Stimulated activated CD4-positive, alpha-beta T cell treated with anti-CD3 and anti-CD28 coated beads, Interleukin-1b, Interleukin-23, amount 100 ng/mL, for 1 hour (primary cell): Measurements from ENCODE around the gene BSG.
"Not testable (repeated sequence)": the region's sequence is repeated elsewhere in the genome, so short reads cannot be mapped to it uniquely, and the experiment has no call there.

Source experiments
- DNase-seq, 2 donors: peaks; one replicate each; pipeline ENCODE4 v3.0.0-alpha.2; 2020; ENCODE audit warnings: low read depth in 2 of 2

The BSG gene

DNA sequence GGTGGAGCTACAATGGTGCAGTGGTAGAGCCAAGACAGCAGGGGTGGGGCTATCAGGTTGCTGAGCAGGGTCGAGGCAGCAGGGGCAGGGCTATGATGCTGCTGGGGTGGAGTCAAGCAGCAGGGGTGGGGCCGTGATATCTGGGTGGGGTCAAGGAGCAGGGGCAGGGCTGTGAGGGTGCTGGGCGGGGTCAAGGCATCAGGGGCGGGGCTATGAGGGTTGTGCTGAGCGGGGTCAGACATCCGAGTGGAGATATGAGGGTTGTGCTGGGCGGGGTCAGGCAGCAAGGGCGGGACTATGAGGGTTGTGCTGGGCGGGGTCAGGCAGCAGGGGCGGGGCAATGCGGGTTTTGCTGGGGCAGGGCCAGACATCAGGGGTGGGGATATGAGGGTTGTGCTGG lies 32.0 kb downstream of the BSG start:
- DNase-seq: no peak

DNA sequence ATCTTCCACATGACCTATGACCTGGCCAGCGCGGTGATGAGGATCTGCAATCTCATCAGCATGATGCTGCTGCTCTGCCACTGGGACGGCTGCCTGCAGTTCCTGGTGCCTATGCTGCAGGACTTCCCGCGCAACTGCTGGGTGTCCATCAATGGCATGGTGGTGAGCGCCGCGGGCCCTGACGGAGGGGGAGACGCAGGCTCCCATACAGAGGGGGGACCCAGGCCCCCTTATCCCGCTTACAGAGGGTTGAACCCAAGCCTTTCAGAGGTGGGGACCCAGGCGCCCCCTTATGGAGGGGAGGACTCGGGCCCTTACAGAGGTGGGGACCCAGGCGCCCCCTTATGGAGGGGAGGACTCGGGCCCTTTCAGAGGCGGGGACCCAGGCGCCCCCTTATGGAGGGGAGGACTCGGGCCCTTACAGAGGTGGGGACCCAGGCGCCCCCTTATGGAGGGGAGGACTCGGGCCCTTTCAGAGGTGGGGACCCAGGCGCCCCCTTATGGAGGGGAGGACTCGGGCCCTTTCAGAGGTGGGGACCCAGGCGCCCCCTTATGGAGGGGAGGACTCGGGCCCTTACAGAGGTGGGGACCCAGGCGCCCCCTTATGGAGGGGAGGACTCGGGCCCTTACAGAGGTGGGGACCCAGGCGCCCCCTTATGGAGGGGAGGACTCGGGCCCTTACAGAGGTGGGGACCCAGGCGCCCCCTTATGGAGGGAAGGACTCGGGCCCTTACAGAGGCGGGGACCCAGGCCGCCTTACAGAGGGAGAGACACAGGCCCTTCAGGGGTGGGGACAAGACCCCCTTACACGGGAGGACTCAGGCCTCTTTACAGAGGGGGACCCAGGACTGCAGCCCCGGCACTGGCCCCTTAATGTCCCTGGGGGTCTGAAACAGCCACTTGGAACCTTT lies 32.9 kb downstream of the BSG start:
- DNase-seq: not testable (repeated sequence)

GRCh38 chr19:607301-608154 lies 35.1 kb downstream of the BSG start:
- no peak for DNase-seq

GRCh38 chr19:608155-609003 lies 36.0 kb downstream of the BSG start:
- DNase-seq: no peak

DNA sequence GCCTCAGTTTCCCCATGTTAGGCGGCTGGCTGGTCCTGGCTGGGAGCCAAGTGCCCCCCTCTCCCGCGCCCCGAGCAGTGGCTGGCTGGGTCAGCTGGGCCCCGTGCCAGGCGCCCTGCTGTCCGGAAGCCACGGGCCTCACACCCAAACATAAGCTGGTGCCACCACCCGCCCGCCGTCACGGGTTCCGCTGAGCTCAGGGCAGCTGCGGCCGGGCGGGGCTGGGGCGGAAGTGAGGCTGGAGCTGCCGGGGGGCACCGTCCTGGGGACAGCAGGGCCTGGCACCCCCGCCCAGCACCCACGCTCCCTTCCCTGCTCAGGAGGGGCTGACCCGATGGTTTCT lies 36.6 kb downstream of the BSG start:
- DNase-seq: no peak

GRCh38 chr19:610071-610800 lies 37.8 kb downstream of the BSG start:
- no peak for DNase-seq

DNA sequence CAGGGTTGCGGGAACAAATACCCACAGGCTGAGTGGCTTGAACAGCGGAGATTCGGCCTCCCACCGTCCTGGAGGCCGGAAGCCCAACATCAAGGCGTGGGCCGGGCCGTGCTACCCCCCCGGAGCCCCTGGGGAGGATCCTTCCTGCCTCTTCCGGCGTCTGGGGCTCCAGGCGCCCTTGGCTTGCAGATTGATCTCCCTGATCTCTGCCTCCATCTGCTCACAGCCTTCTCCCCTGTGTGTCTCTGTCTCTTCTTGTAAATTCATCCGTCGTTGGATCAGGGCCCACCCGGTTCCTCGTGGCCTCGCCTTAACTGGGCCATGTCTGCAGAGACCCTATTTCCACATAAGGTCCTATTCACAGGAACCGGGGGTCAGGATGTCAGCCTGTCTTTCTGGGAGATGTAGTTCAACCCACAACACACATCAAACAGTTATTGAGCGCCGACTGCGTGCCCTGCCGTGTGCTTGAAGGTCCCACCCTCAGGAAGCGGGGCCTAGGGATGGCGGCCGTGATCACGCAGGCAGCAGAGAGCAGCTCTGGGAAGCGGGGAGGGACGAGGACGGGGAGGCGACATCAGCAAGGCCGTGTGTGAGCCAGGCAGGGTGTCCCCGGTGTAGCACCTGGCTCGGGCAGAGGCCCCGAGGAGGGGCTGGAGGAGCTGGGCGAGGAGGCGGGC lies 38.5 kb downstream of the BSG start:
- DNase-seq: no peak

DNA sequence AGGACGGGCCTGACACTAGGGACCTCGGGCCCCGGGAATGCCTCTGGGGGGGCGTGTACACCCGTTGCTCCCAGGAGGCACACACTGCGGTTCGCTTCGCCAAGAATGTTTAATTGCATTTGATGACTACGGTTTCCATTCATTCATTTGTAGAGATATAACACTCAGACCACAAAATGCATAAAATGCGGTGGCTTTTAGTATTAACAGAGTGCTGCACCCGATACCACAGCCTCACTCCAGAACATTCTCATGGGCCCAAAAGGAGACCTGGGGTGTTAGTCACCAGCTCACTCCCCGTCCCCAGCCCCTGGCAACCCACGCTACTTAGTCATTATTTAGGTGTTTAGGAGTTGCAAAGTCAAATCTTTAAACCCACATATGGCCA lies 39.1 kb downstream of the BSG start:
- DNase-seq: peak in 1 of 2 donors; percentile 30

GRCh38 chr19:612941-613340 lies 40.5 kb downstream of the BSG start:
- no peak for DNase-seq

GRCh38 chr19:613732-614567 lies 41.6 kb downstream of the BSG start:
- no peak for DNase-seq

DNA sequence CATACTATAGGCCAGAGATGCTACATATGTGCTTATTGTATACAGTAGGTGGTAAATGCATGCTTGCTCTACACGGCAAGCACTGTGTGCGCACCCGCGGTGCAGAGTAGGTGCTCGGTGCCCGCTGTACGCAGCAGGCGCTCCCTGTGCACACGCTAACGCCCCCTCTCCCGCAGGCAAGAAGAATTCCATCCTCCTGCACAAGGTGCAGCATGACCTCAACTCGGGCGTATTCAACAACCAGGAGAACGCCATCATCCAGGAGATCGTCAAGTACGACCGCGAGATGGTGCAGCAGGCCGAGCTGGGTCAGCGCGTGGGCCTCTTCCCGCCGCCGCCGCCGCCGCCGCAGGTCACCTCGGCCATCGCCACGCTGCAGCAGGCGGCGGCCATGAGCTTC lies 43.2 kb downstream of the BSG start:
- no peak for DNase-seq

GRCh38 chr19:616062-616700 lies 43.8 kb downstream of the BSG start:
- DNase-seq: no peak

DNA sequence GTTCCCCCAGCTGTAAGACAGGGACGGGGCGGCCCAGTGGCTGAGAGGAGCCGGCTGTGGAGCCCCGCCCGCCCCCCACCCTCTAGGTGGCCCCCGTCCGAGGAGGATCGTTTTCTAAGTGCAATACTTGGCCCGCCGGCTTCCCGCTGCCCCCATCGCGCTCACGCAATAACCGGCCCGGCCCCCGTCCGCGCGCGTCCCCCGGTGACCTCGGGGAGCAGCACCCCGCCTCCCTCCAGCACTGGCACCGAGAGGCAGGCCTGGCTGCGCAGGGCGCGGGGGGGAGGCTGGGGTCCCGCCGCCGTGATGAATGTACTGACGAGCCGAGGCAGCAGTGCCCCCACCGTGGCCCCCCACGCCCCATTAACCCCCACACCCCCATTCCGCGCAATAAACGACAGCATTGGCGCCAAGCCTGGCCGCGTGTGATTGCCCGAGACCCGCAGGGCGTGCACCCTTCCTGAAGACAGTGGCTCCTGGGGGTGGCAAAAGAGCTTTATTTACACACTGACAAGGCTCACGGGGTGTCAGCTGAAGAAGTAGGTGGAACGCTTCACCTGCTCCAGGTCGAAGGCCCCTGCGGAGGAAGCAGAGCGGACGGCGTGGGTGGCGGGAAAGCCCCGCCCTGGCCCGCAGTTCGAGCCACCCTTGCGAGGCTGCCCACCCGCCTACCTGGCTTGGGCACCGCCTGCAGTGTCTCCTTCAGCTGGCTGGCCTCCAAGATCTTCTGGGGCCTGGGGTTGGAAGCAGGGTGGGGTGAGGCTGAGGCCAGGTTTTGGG lies 44.5 kb downstream of the BSG start:
- no peak for DNase-seq

DNA sequence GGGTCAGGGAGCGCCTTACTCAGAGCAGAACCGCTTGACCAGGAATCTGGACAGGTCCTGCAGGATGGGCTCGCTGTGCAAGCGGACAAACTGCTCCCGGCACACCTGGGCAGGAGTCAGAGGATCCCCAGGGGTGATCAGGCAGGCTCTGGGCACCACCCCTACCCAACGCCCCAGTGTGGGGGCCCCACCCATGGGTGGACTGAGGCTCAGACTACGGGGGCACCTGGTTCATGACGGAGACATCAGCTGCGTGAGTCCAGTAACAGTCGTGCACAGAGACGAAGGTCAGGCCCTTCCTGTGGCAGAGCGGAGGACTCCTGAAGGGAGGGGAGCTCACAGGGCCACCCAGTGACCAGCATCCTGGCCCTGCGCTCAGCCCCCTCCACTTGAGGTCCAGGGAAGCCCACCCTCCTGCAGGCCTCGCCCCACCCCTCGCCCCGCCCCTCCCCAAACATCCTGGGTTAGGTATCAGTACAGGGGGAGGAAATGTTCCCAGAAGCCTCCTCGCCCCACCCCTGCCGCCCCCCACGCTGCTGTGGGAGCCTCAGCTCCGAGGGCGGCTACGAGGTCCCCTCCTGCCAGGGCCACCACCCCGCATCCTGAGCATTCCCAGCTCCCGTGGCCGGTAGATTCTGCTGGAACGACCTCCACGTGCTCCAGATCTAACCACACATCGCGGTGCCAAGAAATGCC lies 45.3 kb downstream of the BSG start:
- DNase-seq: no peak

- no peak for DNase-seq
Measured at GRCh38 chr19:618247-618619, 45.8 kb downstream of the BSG start.

- DNase-seq: no peak
Measured at GRCh38 chr19:618674-619285, 46.4 kb downstream of the BSG start.

DNA sequence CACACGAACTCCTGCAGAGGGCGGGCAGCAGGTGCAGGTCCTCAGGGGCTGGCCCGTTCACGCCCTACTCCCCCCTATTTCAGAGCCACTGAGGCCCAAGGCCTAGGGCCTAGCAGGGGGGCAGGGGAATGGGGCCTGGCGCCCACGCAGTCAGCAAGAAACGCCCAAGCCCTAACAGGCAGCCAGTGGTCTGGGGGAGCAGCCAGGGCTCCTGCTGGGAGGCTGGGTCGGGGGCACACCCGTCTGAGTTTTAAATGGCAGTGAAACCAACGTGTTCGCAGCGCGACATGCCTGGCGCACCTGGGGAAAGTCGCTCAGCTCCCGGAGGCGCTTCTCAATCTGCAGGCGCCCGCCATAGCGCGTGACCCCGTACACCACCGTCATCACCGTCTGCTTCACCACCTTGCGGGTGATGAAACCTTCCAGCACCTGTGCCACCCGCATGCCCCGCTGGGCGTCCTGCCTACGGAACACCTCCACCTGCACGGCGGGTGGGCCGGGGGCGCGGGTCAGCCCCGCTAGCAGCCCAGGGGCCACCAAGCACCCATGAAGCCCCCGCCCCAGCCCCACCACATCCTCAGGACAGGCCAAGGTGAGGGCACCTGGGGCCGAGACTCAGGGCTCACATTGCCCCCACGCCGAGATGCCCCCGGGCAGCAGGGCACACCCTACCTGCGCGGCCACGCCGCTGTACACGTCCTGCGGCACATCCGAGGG lies 47.0 kb downstream of the BSG start:
- DNase-seq: no peak
